Measurements from ENCODE around the gene MAEA.

DNA sequence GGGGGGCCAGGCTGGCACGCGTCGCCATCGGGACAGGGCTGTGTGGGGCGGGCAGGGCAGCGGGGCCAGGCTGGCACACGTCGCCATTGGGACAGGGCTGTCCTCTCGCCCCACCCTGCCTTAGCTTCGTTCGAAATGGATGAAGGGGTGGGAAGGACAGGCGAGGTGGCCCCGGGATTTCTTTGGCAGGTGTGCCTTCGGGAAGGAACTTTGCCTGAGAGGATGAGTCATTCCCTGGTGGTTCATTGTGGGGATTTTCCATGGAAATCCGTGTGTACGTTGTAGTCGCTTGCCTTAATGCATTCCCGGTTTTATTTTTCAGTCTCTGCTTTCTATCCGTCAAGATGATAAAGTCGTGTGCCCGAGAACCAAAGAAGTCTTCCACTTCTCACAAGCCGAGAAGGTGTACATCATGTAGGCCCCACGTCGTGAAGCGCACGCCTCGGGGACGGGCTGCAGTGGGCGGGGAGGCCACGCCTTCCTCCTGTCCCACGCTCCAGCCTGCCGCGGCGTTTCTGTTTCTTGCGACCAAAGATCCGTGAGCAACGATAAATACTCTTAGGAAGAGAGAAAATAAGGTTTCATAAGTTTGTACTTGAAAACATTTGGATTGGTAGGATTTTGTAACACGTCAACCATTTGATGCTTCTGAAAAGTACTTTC is 49.2 kb downstream of the MAEA start:
- TF ChIP-seq OSR1 (CRISPR knock-in tag; IDR thresholded peaks at IDR 0.05), result no peak
- no peak for TF ChIP-seq ARNTL (CRISPR knock-in tag; IDR thresholded peaks at IDR 0.05; ENCODE audit: borderline replicate concordance, low read depth)
- no peak for TF ChIP-seq ZNF565 (CRISPR knock-in tag; conservative IDR thresholded peaks at IDR 0.05; ENCODE audit: low read depth)
- TF ChIP-seq ISL1 (CRISPR knock-in tag; IDR thresholded peaks at IDR 0.05), result no peak
- TF ChIP-seq ZNF70 (CRISPR knock-in tag; IDR thresholded peaks at IDR 0.05), result no peak

All from SK-N-SH treated with all-trans-retinoic acid at 6 μM for 48 hours (cell line).